Measurements from ENCODE around the gene LPCAT1.
"Not testable (repeated sequence)": the region's sequence is repeated elsewhere in the genome, so short reads cannot be mapped to it uniquely, and the experiment has no call there.

The LPCAT1 gene

GRCh38 chr5:1509346-1510085 is 14.2 kb downstream of the LPCAT1 start:
- no peak for DNase-seq (ENCODE audit: low read depth, low spot score)

GRCh38 chr5:1508659-1509290 is 15.0 kb downstream of the LPCAT1 start:
- no peak for DNase-seq (ENCODE audit: low read depth, low spot score)

GRCh38 chr5:1507961-1508658 is 15.7 kb downstream of the LPCAT1 start:
- no peak for DNase-seq (ENCODE audit: low read depth, low spot score)

- no peak for DNase-seq (ENCODE audit: low read depth, low spot score)
Measured at GRCh38 chr5:1507457-1507856, 16.3 kb downstream of the LPCAT1 start.

GRCh38 chr5:1507014-1507375 is 16.8 kb downstream of the LPCAT1 start:
- no peak for DNase-seq (ENCODE audit: low read depth, low spot score)

GRCh38 chr5:1506242-1507013 is 17.3 kb downstream of the LPCAT1 start:
- DNase-seq (ENCODE audit: low read depth, low spot score) = no peak

GRCh38 chr5:1505506-1506241 is 18.1 kb downstream of the LPCAT1 start:
- DNase-seq (ENCODE audit: low read depth, low spot score) = no peak

- DNase-seq (ENCODE audit: low read depth, low spot score) = not testable (repeated sequence)
Measured at GRCh38 chr5:1505089-1505488, 18.7 kb downstream of the LPCAT1 start.

- DNase-seq (ENCODE audit: low read depth, low spot score) = no peak
Measured at GRCh38 chr5:1504617-1505016, 19.1 kb downstream of the LPCAT1 start.

GRCh38 chr5:1504069-1504595 is 19.6 kb downstream of the LPCAT1 start:
- DNase-seq (ENCODE audit: low read depth, low spot score) = no peak

GRCh38 chr5:1503241-1504068 is 20.3 kb downstream of the LPCAT1 start:
- no peak for DNase-seq (ENCODE audit: low read depth, low spot score)

GRCh38 chr5:1502737-1503120 is 21.0 kb downstream of the LPCAT1 start:
- no peak for DNase-seq (ENCODE audit: low read depth, low spot score)

GRCh38 chr5:1502046-1502736 is 21.6 kb downstream of the LPCAT1 start:
- DNase-seq (ENCODE audit: low read depth, low spot score) = no peak

GRCh38 chr5:1501372-1502045 is 22.3 kb downstream of the LPCAT1 start:
- DNase-seq (ENCODE audit: low read depth, low spot score) = no peak

- no peak for DNase-seq (ENCODE audit: low read depth, low spot score)
Measured at GRCh38 chr5:1500411-1501091, 23.2 kb downstream of the LPCAT1 start.

GRCh38 chr5:1499851-1500250 is 23.9 kb downstream of the LPCAT1 start:
- DNase-seq (ENCODE audit: low read depth, low spot score) = no peak

- DNase-seq (ENCODE audit: low read depth, low spot score) = no peak
Measured at GRCh38 chr5:1498623-1499416, 24.9 kb downstream of the LPCAT1 start.

All from ELF-1 (cell line).